PC-3 (cell line): ENCODE measurements around the gene C18orf32. TPM values are rescaled to one million over a fixed set of nuclear protein-coding genes. Genes with fewer than 3 reads are reported as not detected.

Source experiments
- ATAC-seq: fragments of 200-7000 bp; cut with Tn5 transposase; 2 replicates; pipeline ENCODE4 v1.9.1; 2020; ENCODE audit warnings: mild to moderate bottlenecking, moderate library complexity
- BruUV-seq: library from RNA; stranded (reverse); fragments of 400-500 nt; replicated peaks from 2 replicates; lab custom pipeline; 2021; lab: Mats Ljungman, UMichigan
- CTCF ChIA-PET: fragments of 300-600 bp; sonication (Branson Sonifier 250); formaldehyde crosslinking; loops from one replicate; lab custom pipeline; 2022; ENCODE audit warnings: antibody characterized with exemption; lab: Charles Lee
- POLR2A ChIA-PET: fragments of 300-600 bp; sonication (Branson Sonifier 250); formaldehyde crosslinking; loops from one replicate; lab custom pipeline; 2022; ENCODE audit warnings: antibody characterized with exemption; ENCODE audit not compliant: unreplicated experiment; lab: Charles Lee
- DNase-seq: peaks from one replicate; pipeline ENCODE4 v3.0.0-alpha.2; 2015
- H2AFZ ChIP-seq: fragments of 300-600 bp; sonication (generic); 2 replicates; pipeline ENCODE4 v1.6.0; 2016; ENCODE audit warnings: antibody characterized with exemption, low read length
- H3F3A ChIP-seq: fragments of 300-600 bp; sonication (generic); one replicate; pipeline ENCODE4 v1.6.0; 2017; ENCODE audit warnings: antibody characterized with exemption, low read length, control low read depth, mild to moderate bottlenecking; ENCODE audit not compliant: unreplicated experiment
- H3K27ac ChIP-seq: fragments of 300-600 bp; sonication (generic); 2 replicates; pipeline ENCODE4 v1.5.1; 2016; ENCODE audit warnings: mild to moderate bottlenecking, low read length
- H3K27me3 ChIP-seq: fragments of 300-600 bp; sonication (generic); 2 replicates; pipeline ENCODE4 v1.6.1; 2016; ENCODE audit warnings: low read length, mixed read lengths
- H3K36me3 ChIP-seq: fragments of 300-600 bp; sonication (generic); 2 replicates; pipeline ENCODE4 v1.6.1; 2016; ENCODE audit warnings: low read depth, mixed run types, low read length, mixed read lengths
- H3K4me1 ChIP-seq: fragments of 300-600 bp; sonication (generic); 2 replicates; pipeline ENCODE4 v1.5.1; 2016; ENCODE audit warnings: low read length; ENCODE audit not compliant: insufficient read depth
- H3K4me2 ChIP-seq: fragments of 300-600 bp; sonication (generic); 2 replicates; pipeline ENCODE4 v1.6.0; 2016; ENCODE audit warnings: low read length
- H3K4me3 ChIP-seq: fragments of 300-600 bp; sonication (generic); 2 replicates; pipeline ENCODE4 v1.5.1; 2016; ENCODE audit warnings: mild to moderate bottlenecking, low read length, mixed read lengths
- H3K79me2 ChIP-seq: fragments of 300-600 bp; sonication (generic); 2 replicates; pipeline ENCODE4 v1.6.1; 2017; ENCODE audit warnings: low read length, mixed read lengths
- H3K9ac ChIP-seq: fragments of 300-600 bp; sonication (generic); 2 replicates; pipeline ENCODE4 v1.6.0; 2016; ENCODE audit warnings: mild to moderate bottlenecking, low read length
- H3K9me2 ChIP-seq: fragments of 300-600 bp; sonication (generic); replicated peaks from 2 replicates; pipeline ENCODE4 v1.6.1; 2016; ENCODE audit warnings: mixed run types, low read length, mixed read lengths
- H3K9me3 ChIP-seq: fragments of 300-600 bp; sonication (generic); 2 replicates; pipeline ENCODE4 v1.6.1; 2016; ENCODE audit warnings: low read length, mixed read lengths
- H4K20me1 ChIP-seq: fragments of 300-600 bp; sonication (generic); 2 replicates; pipeline ENCODE4 v1.6.1; 2016; ENCODE audit warnings: low read length, mixed read lengths
- EZH2 ChIP-seq: fragments of 300-600 bp; sonication (generic); IDR thresholded peaks from one replicate; pipeline ENCODE4 v1.6.1; 2017; ENCODE audit warnings: antibody characterized with exemption, mild to moderate bottlenecking, low read length; ENCODE audit not compliant: unreplicated experiment
- EZH2phosphoT487 ChIP-seq: fragments of 300-600 bp; sonication (generic); IDR thresholded peaks from 2 replicates; pipeline ENCODE4 v1.6.1; 2018; ENCODE audit warnings: mild to moderate bottlenecking, antibody characterized with exemption, low read length, borderline replicate concordance
- intact Hi-C: fragments of 100-400 bp; cut with micrococcal nuclease; formaldehyde crosslinking; loops from 2 replicates; pipeline ENCODE4 v1.9.0; 2023
- total RNA-seq: library from RNA; depleted of rRNA; stranded (reverse); fragments of >200 nt; gene quantifications from 2 replicates; pipeline ENCODE4 v1.2.3, GENCODE V29; 2014
- TF ChIP-seq, protein P1 (sequence below): fragments of 300-600 bp; sonication (generic); conservative IDR thresholded peaks from 2 replicates; pipeline ENCODE4 v1.5.1; 2017; ENCODE audit warnings: antibody characterized with exemption, low read depth, mild to moderate bottlenecking, low read length

The C18orf32 gene
- total RNA-seq, 1 experiment from 2014 or later, result 5.7 TPM

DNA sequence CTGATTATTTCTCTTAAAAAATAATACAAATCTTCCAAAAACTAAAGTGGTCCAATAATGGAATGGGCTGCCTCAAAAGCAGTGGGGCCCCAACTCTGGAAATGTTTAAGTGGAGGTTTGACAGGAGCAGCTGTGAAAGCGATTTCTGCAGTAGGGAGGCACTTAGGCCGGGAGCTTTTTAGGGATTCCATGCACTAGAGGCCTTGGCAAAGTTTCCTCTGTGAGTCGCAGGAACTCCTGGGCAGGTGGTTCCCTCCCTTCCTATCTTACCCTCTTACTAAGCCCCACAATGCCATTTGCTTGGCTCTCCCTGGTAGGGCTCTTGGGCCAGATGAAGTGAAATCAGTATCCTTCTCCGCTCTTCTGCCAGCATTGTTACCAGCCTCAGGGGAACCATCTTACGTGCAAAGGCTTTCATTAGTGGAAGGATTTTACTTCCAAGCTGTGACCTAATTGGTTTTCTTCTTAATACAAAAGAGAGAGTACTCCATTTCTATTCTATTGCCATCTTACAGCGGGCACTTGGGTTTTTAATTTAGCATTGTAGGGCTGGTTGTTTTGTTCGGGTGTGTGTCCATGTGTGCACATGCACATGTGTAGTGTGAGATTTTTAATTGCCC, 34.3 kb upstream of the C18orf32 start:
- Histone ChIP-seq H3K4me3 (no peak overlapping the region), H3K9me2 (no peaks in the 10 kb centered on the region), H3K9ac (no peak overlapping the region), H3K4me1 (peaks cover 3% of the 10 kb centered on the region; the same call in 1 of the 2 replicates), H3K27me3 (no peaks in the 10 kb centered on the region), H3K9me3 (no peaks in the 10 kb centered on the region), H3K4me2 (no peak overlapping the region), H3K36me3 (no peaks in the 10 kb centered on the region), H3K79me2 (no peaks in the 10 kb centered on the region), H3K27ac (no peak overlapping the region), H4K20me1 (no peaks in the 10 kb centered on the region), H2AFZ (no peak overlapping the region), H3F3A (no peaks in the 10 kb centered on the region)
- POLR2A ChIA-PET, result no interaction called here
- CTCF ChIA-PET, result no interaction called here
- intact Hi-C loops, result no loop called here
- no TSS peak for BruUV-seq
- ATAC-seq (peak; percentile 51; the same call in 1 of the 2 replicates), DNase-seq (peak; percentile 27)
- no peak for TF ChIP-seq EZH2
- TF ChIP-seq EZH2phosphoT487, result no peak
- TF ChIP-seq, protein P1, sequence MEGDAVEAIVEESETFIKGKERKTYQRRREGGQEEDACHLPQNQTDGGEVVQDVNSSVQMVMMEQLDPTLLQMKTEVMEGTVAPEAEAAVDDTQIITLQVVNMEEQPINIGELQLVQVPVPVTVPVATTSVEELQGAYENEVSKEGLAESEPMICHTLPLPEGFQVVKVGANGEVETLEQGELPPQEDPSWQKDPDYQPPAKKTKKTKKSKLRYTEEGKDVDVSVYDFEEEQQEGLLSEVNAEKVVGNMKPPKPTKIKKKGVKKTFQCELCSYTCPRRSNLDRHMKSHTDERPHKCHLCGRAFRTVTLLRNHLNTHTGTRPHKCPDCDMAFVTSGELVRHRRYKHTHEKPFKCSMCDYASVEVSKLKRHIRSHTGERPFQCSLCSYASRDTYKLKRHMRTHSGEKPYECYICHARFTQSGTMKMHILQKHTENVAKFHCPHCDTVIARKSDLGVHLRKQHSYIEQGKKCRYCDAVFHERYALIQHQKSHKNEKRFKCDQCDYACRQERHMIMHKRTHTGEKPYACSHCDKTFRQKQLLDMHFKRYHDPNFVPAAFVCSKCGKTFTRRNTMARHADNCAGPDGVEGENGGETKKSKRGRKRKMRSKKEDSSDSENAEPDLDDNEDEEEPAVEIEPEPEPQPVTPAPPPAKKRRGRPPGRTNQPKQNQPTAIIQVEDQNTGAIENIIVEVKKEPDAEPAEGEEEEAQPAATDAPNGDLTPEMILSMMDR, result no peak

DNA sequence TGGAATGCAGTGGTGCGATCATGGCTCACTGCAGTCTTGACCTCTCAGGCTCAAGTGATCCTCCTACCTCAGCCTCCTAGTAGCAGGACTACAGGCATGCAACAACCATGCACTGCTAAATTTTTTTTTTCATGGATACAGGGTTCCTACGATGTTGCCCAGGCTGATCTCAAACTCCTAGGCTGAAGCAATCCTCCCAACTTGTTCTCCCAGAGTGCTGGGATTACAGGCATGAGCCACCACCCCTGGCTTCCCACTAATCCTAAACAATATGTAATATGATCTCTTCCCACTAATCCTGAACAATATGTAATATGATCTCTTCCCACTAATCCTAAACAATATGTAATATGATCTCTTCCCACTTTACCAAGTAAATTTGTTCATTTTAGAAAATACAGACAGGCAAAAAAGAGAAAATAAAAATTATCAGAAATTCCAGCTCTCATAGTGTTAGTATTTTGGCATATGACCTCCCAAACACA, 33.7 kb upstream of the C18orf32 start:
- BruUV-seq, result no TSS peak
- Histone ChIP-seq H3K9ac (no peak overlapping the region), H3K79me2 (no peaks in the 10 kb centered on the region), H3K4me3 (no peak overlapping the region), H2AFZ (no peak overlapping the region), H4K20me1 (no peaks in the 10 kb centered on the region), H3K27me3 (no peaks in the 10 kb centered on the region), H3K36me3 (no peaks in the 10 kb centered on the region), H3K4me1 (peaks cover 3% of the 10 kb centered on the region; the same call in 1 of the 2 replicates), H3K4me2 (no peak overlapping the region), H3K27ac (no peak overlapping the region), H3F3A (no peaks in the 10 kb centered on the region), H3K9me2 (no peaks in the 10 kb centered on the region), H3K9me3 (no peaks in the 10 kb centered on the region)
- CTCF ChIA-PET, result no interaction called here
- no peak for TF ChIP-seq EZH2phosphoT487
- TF ChIP-seq, protein P1, result no peak
- TF ChIP-seq EZH2, result no peak
- ATAC-seq (peak; percentile 51), DNase-seq (peak; percentile 41)
- intact Hi-C loops, result no loop called here
- POLR2A ChIA-PET, result no interaction called here

DNA sequence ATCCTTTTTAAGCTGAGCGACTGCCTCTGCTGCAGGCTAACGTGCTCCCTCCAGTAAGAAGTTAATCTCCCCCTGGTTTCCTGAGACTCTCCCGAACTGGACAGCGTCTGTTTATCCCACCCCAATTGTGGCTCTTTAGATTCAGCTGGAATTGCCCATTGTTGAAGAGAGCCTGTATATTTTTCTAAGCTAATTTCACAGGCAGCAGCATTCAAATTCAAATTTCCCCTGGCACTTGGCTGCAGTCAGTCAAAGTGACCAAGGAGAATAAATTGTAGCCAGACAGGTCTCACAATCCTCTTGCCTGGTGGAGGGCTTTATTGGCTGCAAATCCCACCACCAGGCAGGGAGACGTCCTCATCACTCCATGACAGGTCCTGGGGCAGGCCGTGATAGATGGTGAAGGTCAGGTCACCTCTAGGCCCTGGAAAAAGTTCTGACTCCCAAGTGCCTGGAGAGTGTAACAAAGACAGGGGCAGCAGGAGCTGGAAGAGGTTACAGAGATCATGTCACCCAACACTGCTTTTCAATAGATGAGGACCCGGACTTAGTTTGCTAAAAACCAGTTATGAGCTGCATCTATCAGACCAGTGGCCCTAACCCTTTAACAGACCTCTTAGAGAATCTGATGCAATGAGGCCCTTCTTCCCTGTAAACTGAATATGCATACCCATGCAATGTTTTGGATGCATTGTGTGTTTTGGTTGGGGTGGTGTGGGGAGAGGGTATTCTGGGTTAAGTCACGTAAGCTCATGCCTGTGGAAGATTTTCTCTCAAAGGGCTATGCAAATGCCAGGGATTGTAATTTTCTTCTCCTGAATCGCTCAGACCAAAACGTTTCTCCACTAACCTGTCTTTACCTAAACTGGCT, 32.3 kb upstream of the C18orf32 start:
- H3K9me2 ChIP-seq, result no peaks in the 10 kb centered on the region
- no peak for DNase-seq
- H3K4me2 ChIP-seq, result no peak overlapping the region
- no peak for ATAC-seq
- intact Hi-C loops, result no loop called here
- H2AFZ ChIP-seq, result no peak overlapping the region
- H3K9me3 ChIP-seq, result no peaks in the 10 kb centered on the region
- CTCF ChIA-PET, result no interaction called here
- peaks cover 3% of the 10 kb centered on the region; the same call in 1 of the 2 replicates for H3K4me1 ChIP-seq
- H3K4me3 ChIP-seq, result no peak overlapping the region
- H3K27ac ChIP-seq, result no peak overlapping the region
- no peak for TF ChIP-seq EZH2phosphoT487
- TF ChIP-seq, protein P1, result no peak
- TF ChIP-seq EZH2, result no peak
- no peaks in the 10 kb centered on the region for H3K36me3 ChIP-seq
- H3F3A ChIP-seq, result no peaks in the 10 kb centered on the region
- no peaks in the 10 kb centered on the region for H4K20me1 ChIP-seq
- no peaks in the 10 kb centered on the region for H3K79me2 ChIP-seq
- no peak overlapping the region for H3K9ac ChIP-seq
- POLR2A ChIA-PET, result no interaction called here
- H3K27me3 ChIP-seq, result no peaks in the 10 kb centered on the region
- no TSS peak for BruUV-seq
